ENCODE results near the gene DAZAP1.

- TF ChIP-seq CTCF (IDR thresholded peaks at IDR 0.05), result no peak
- no peak for TF ChIP-seq EZH2 (IDR thresholded peaks at IDR 0.05)
- TF ChIP-seq EZH2phosphoT487 (IDR thresholded peaks at IDR 0.05), result no peak
These were observed 18.1 kb upstream of the DAZAP1 start for GRCh38 chr19:1389033-1389940.
